HG02759 (cell line): ENCODE results near the gene YBX1.
"Not testable (repeated sequence)": the region's sequence is repeated elsewhere in the genome, so short reads cannot be mapped to it uniquely, and the experiment has no call there.

ENCODE experiments used
- ATAC-seq: cut with Tn5 transposase; IDR thresholded peaks from one replicate; pipeline ENCODE4 v1.9.1; 2021; ENCODE audit warnings: mild to moderate bottlenecking, moderate library complexity; ENCODE audit not compliant: unreplicated experiment

Gene YBX1

DNA sequence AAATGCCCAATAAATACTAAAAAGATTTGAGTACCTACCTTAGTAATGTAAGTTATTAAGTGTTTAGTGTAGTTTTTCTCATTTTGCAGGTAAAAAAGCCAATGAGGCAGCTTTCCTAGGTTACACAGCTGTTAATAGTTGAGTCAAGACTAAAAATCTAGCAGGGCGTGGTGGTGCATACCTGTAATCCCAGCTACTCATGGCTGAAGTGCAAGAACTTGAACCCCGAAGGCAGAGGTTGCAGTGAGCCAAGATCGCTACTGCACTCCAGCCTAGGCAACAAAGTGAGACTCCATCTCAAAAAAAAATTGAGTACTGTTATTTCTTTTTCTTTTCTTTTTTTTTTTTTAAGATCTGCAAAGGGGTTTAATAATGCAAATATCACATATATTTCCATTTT, 7.7 kb downstream of the YBX1 start:
- no peak for ATAC-seq

GRCh38 chr1:42690477-42691156, 8.4 kb downstream of the YBX1 start:
- ATAC-seq = no peak

- no peak for ATAC-seq
Measured at GRCh38 chr1:42691157-42691498, 8.9 kb downstream of the YBX1 start.

DNA sequence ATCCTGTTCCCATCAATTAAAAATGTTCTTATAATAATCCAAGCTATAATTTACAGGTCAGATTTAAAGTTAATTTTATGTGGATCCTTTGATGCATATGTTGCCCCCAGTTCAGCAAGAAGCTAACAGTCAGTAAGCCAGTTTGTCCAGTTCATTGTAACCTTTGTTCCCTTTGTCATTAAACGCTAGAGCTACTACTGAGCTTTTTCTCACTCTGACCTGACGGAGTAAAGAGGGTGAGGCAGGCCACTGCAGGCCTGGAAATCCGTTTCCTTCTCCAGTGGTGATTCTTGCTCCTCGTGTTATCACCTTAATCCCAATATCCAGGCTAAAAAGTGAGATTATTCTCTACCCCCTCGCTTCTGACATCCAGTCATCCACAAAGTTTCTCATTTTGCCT, 10.2 kb downstream of the YBX1 start:
- no peak for ATAC-seq

- ATAC-seq = no peak
Measured at GRCh38 chr1:42692911-42693310, 10.7 kb downstream of the YBX1 start.

- ATAC-seq = no peak
Measured at GRCh38 chr1:42698081-42698813, 16.0 kb downstream of the YBX1 start.

GRCh38 chr1:42700006-42700405, 17.8 kb downstream of the YBX1 start:
- ATAC-seq = no peak

GRCh38 chr1:42703888-42704464, 21.8 kb downstream of the YBX1 start:
- ATAC-seq = no peak

DNA sequence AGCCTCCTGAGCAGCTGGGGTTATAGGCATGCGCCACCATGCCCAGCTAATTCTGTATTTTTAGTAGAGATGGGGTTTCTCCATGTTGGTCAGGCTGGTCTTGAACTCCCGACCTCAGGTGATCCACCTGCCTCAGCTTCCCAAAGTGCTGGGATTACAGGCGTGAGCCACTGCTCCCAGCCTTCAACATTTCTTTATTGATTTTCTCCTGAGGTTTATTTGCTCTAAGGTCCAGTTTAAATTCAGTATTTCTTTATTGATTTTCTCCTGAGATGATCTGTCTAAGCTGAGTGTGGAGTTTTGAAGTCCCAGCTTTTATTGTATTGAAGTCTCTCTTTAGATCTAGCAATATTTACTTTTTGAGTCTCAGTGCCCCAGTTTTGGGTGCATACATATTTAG, 30.6 kb downstream of the YBX1 start:
- ATAC-seq = not testable (repeated sequence)

- no peak for ATAC-seq
Measured at GRCh38 chr1:42713293-42713692, 31.1 kb downstream of the YBX1 start.

- not testable (repeated sequence) for ATAC-seq
Measured at GRCh38 chr1:42714441-42714840, 32.2 kb downstream of the YBX1 start.

DNA sequence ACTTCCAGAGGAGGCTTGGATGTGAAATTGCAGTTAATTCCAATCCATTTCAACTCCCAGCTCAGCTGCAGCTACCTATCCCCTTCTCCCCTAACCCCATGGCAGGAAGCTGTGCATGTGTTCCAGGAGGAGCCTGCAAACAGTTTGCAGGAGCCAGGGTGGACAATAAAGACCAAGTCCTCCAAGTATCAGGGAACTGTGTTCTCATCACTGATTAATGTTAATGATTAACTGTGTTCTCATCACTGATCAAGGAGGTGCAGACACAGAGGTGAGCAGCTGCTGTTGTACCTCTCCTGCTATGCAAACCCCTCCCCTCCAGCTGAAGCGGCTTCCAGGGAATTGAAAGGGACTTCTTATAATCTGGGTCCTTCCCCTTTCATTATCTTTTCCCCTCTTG, 38.6 kb downstream of the YBX1 start:
- no peak for ATAC-seq

DNA sequence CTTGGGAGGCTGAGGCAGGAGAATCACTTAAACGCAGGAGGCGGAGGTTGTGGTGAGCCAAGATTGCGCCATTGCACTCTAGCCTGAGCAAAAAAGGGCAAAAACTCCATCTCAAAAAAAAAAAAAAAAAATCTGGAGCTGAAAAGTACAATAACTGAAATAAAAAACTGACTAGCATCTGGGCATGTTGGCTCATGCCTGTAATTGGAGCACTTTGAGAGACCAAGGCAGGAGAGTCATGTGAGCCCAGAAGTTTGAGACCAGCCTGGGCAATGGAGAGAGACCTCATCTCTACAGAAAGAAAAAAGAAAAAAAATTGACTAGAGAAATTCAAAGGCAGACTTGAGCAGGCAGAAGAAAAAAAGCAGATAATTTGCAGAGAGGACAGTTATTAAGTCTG, 39.7 kb downstream of the YBX1 start:
- no peak for ATAC-seq

- ATAC-seq = not testable (repeated sequence)
Measured at GRCh38 chr1:42722403-42722802, 40.2 kb downstream of the YBX1 start.

- no peak for ATAC-seq
Measured at GRCh38 chr1:42723511-42723910, 41.3 kb downstream of the YBX1 start.

DNA sequence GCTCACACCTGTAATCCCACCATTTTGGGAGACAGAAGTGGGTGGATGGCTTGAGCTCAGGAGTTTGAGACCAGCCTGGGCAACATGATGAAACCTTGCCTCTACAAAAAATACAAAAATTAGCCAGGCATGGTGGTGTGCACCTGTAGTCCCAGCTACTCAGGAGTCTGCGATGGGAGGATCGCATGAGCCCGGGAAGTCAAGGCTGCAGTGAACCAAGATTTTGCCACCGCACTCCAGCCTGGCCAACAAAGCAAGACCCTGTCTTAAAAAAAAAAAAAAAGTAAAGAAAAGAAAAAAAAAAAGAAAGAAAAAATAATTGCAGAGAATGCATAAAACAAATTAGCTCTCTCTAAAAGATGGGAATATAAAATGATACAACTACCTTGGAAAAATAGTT, 43.6 kb downstream of the YBX1 start:
- ATAC-seq = not testable (repeated sequence)

DNA sequence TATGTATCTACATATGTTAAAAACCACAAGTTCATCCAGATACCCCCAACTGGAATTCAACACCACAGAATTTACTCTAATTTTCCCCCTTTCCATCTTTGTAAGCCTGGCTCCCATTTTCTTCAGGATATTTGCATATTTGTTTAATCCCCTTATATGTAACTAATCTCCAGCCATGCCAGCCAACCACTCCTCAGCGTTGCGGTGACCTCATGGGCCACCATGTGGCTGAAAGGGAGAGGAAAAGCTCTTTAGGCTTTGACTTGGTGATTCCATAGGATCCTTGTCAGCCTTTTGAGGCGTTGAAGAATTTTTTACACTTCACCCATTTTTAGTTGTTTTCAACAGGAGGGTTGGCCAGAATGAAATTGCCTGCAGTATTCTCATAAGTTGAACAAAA, 47.8 kb downstream of the YBX1 start:
- ATAC-seq = no peak

GRCh38 chr1:42730988-42731387, 48.8 kb downstream of the YBX1 start:
- ATAC-seq = no peak

GRCh38 chr1:42731585-42731984, 49.4 kb downstream of the YBX1 start:
- no peak for ATAC-seq

GRCh38 chr1:42732126-42732680, 50.0 kb downstream of the YBX1 start:
- ATAC-seq = no peak

DNA sequence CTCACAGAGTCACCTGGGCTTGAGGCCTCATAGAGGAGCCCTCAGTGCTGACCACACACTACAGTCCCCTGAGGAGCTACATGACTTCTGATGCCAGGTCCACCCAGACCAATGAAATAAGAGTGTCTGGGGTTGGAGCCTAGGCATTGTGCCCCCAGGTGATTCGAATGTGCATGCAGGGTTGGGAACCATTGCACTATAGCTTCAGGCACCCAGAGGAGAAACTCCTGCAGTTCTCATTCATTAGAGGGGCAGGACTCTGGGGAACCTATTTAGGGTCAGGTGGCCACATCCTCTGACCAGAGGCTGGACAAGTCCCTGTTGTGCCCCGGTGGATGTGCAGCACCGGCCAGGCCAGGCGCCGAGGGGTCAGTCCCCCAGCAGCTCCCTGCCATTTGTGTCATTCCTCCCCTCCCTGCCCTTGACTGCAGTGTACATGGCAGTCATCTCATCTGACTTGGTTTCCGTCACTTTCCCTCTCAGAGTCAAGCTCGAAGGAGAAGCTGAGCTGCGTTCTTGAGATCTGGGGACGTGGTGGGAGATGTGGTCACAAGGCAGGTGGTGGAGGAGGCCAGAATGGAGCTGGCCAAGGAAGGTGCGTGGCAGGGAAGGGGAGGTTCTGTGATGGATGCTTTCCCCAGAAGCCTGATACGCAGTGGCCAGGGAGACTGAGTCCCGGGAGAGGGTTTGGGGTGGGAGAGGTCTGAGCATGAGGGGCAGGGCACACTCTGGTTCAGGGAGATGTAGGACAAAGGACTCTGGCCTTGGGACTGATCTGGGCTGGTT, 51.4 kb downstream of the YBX1 start:
- no peak for ATAC-seq
